GM21381 (cell line): ENCODE measurements around the gene PLD5.
"Not testable (repeated sequence)": the region's sequence is repeated elsewhere in the genome, so short reads cannot be mapped to it uniquely, and the experiment has no call there.

Experiments
- ATAC-seq: cut with Tn5 transposase; IDR thresholded peaks from one replicate; pipeline ENCODE4 v1.9.1; 2021; ENCODE audit warnings: mild to moderate bottlenecking, moderate library complexity; ENCODE audit not compliant: unreplicated experiment

The PLD5 gene

GRCh38 chr1:242214455-242214854 lies 310.0 kb downstream of the PLD5 start:
- not testable (repeated sequence) for ATAC-seq

GRCh38 chr1:242212961-242213360 lies 311.5 kb downstream of the PLD5 start:
- ATAC-seq: not testable (repeated sequence)

DNA sequence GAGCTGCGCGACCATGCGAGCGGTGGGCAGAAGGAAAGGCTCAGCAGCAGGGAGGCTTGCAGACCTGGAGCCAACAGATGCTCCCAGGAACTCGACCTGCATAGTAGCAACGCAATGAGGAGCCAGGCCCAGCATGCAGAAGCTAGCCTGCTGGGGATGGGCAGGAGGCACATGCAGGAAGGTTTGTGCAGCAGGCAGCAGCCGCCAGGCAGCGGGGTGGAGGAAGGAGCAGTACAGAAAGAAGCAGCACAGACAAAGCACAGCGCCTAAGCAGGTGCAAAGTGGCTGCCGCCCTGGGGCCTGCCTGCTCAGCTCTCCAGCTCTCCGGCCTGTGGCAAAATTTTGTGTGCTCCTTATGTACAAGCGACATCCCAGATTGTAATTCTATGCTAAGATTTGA lies 312.1 kb downstream of the PLD5 start:
- no peak for ATAC-seq

GRCh38 chr1:242211254-242212022 lies 313.1 kb downstream of the PLD5 start:
- ATAC-seq: no peak

GRCh38 chr1:242210316-242210715 lies 314.2 kb downstream of the PLD5 start:
- ATAC-seq: not testable (repeated sequence)

GRCh38 chr1:242209063-242209462 lies 315.4 kb downstream of the PLD5 start:
- no peak for ATAC-seq

GRCh38 chr1:242208021-242208420 lies 316.5 kb downstream of the PLD5 start:
- ATAC-seq: no peak

DNA sequence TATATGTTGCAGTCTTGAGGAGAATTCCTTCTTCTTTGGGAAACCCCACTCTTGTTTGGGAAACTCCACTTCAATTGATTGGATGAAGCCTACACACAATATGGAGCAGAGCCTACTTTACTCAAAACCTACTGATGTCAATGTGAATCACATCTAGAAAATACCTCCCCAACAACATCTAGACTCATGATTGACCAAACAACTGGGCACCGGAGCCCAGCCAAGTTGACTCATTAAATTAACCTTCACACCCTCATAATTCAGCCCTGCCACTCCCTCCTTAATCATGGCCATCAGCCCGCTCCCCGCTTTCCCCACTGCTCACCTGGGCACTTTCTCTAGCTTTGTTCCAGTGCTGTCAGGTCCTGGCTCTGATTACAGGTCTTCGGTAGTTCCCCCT lies 317.5 kb downstream of the PLD5 start:
- ATAC-seq: no peak

DNA sequence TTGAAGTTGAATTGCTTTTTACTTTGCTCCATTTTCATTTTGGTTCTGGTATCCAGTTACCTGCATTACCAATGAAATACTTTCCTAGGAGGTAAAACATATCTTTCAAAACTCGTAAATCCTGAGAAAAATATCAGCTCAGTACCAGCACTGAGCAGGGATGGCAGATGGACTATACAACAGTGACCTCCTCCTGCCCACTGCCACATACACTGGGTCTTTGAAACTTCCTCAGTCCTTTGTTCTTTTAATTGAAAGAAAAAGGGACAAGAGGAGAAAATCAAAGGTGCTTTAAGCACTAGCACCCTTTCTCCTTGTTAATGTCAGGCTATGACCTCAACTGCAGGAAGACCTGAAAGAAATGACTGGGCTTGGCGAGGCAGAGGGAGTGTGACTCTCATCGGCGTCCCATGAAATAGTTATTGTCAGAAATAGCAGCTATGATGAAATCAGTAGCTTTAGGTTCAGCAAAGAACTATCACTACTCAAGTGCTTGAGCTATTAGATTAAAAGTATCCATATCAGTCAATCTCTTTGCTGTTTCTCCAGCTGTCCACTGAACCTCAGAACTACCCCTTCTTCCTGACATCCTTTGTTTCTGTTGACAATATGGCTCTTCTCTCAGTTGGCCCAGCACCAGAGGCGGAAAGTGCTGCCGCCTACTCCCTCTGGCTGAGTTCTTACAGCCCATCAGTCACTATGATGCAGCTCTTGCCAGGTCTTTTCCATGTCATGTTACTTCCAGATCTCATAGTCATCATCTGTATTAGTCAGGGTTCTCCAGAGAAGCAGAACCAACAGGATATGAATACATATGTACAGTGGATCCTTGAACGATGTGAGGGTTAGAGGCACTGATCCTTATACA lies 318.6 kb downstream of the PLD5 start:
- no peak for ATAC-seq

- ATAC-seq: no peak
Observed at GRCh38 chr1:242203262-242203661, 321.2 kb downstream of the PLD5 start.

- ATAC-seq: no peak
Observed at GRCh38 chr1:242201090-242201489, 323.4 kb downstream of the PLD5 start.

- no peak for ATAC-seq
Observed at GRCh38 chr1:242199776-242200458, 324.6 kb downstream of the PLD5 start.

- ATAC-seq: no peak
Observed at GRCh38 chr1:242197907-242198820, 326.3 kb downstream of the PLD5 start.

GRCh38 chr1:242196914-242197313 lies 327.6 kb downstream of the PLD5 start:
- no peak for ATAC-seq

DNA sequence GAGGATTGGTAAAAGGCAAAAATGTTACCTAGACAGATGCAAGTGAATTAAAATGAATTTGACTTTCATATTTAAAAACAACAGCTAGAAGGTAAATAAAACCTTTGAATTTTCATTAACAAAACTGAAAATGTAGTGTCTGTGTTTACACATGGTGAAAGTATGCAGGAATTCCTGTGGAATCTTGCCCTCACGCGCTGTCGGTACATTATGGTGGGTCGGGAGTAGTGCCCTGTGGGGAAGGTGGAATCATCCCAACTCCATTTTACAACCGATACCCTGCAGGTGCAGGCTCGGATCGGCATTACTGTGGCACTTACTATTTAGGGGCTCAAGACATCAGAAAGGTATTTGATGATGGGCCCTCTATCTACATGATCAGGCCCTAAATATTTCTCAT lies 328.4 kb downstream of the PLD5 start:
- ATAC-seq: no peak

DNA sequence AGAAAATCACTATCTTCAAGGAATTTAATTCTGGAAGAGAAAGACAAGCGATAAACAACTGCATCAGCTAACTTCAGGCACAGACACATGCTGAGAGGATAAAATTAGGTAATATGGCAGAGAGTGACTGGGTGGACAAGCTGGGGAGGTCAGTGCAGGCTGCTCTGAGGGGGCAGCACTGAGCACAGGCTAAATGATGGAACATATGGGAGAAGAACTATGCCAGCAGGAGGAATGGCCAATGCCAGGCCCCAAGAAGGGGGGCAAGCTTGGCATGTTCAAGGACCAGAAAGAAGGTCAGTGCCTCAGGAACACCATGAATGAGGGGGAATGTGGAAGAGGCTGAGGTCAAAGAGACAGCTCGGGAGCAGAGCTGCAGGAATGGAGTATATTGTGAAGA lies 334.9 kb downstream of the PLD5 start:
- ATAC-seq: no peak

GRCh38 chr1:242187816-242188215 lies 336.7 kb downstream of the PLD5 start:
- peak; percentile 89 for ATAC-seq

DNA sequence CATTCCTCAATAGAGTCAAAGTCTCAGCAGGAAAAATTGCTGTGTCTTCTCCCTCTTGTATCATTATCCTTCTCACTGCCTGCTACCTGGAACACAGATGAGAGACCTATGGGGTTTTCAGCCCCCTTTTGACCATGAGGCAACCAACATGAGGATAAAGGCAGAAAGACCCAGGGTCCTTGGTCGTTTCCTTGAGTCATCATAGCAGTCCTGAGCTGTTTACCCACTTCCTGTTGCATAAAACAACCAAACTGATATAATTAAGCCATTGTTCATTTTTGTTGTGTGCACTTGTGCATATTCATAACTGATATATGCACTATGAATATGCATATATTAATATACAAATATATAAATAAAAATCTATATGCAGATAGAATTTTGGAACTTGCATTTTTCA lies 337.3 kb downstream of the PLD5 start:
- ATAC-seq: peak; percentile 35

- ATAC-seq: peak; percentile 35
Observed at GRCh38 chr1:242185731-242186130, 338.8 kb downstream of the PLD5 start.

- no peak for ATAC-seq
Observed at GRCh38 chr1:242184955-242185354, 339.5 kb downstream of the PLD5 start.
